ENCODE data around the gene CEP120.

GRCh38 chr5:123297866-123298265, 125.3 kb downstream of the CEP120 start:
- TF ChIP-seq CTCF (IDR thresholded peaks at IDR 0.05) (no peak), POLR2A (IDR thresholded peaks at IDR 0.05; ENCODE audit: low read depth) (no peak), EP300 (IDR thresholded peaks at IDR 0.05) (no peak), POLR2AphosphoS5 (IDR thresholded peaks at IDR 0.05) (no peak)

Measured in esophagus muscularis mucosa (tissue), 4 donors.